AG04450 (cell line): ENCODE data around the gene PRKACG. TPM values are rescaled to one million over a fixed set of nuclear protein-coding genes. Genes with fewer than 3 reads are reported as not detected.

ENCODE experiments used
- CTCF ChIA-PET: fragments of 300-600, 350-600 bp; formaldehyde crosslinking; extraction: SDS; loops from one replicate; lab custom pipeline; 2022; ENCODE audit warnings: antibody characterized with exemption, inconsistent platforms; lab: Charles Lee
- POLR2A ChIA-PET: fragments of 350-600 bp; formaldehyde crosslinking; extraction: SDS; loops from one replicate; lab custom pipeline; 2021; ENCODE audit warnings: antibody characterized with exemption, inconsistent platforms; lab: Yijun Ruan, JAX
- DNase-seq: peaks from one replicate; pipeline ENCODE4 v3.0.0-alpha.2; 2011; ENCODE audit warnings: low read depth, low spot score
- H3K27ac ChIP-seq: one replicate; pipeline ENCODE4 v1.5.1; 2012; ENCODE audit warnings: low read depth, low read length, control low read depth
- H3K27me3 ChIP-seq: one replicate; pipeline ENCODE4 v1.6.0; 2012; ENCODE audit warnings: low read length; ENCODE audit not compliant: control insufficient read depth, insufficient read depth
- H3K4me3 ChIP-seq: 2 replicates; pipeline ENCODE4 v1.5.1; 2011; ENCODE audit warnings: mild to moderate bottlenecking, low read depth, low read length, control low read depth
- H3K9me3 ChIP-seq: 2 replicates; pipeline ENCODE4 v1.5.1; 2012; ENCODE audit warnings: low read length; ENCODE audit not compliant: control insufficient read depth, insufficient read depth
- polyA plus RNA-seq: library from polyadenylated mRNA; depleted of rRNA; stranded (reverse); fragments of >200 nt; gene quantifications from 2 replicates; pipeline ENCODE4 v1.2.3, GENCODE V29; 2011
- TF ChIP-seq, protein P1 (sequence below): IDR thresholded peaks from 2 replicates; pipeline ENCODE4 v1.5.1; 2011; ENCODE audit warnings: low read depth, low read length, control low read depth, inconsistent platforms

Gene PRKACG
- polyA plus RNA-seq, 1 experiment, result not detected

- H3K4me3 ChIP-seq, result peak overlapping the region; percentile 96
- ChIA-PET POLR2A (no interaction called here), CTCF (interaction anchor here (0.6 to 4.4 kb wide), 16 partner anchors 11 to 269 kb away, joined by 3 to 37 read pairs (median 4); no protein-coding TSS in a partner anchor)
- DNase-seq, result no peak
- H3K27me3 ChIP-seq, result no peaks in the 10 kb centered on the region
- H3K9me3 ChIP-seq, result no peaks in the 10 kb centered on the region
- peak overlapping the region; percentile 31 for H3K27ac ChIP-seq
- TF ChIP-seq, protein P1, sequence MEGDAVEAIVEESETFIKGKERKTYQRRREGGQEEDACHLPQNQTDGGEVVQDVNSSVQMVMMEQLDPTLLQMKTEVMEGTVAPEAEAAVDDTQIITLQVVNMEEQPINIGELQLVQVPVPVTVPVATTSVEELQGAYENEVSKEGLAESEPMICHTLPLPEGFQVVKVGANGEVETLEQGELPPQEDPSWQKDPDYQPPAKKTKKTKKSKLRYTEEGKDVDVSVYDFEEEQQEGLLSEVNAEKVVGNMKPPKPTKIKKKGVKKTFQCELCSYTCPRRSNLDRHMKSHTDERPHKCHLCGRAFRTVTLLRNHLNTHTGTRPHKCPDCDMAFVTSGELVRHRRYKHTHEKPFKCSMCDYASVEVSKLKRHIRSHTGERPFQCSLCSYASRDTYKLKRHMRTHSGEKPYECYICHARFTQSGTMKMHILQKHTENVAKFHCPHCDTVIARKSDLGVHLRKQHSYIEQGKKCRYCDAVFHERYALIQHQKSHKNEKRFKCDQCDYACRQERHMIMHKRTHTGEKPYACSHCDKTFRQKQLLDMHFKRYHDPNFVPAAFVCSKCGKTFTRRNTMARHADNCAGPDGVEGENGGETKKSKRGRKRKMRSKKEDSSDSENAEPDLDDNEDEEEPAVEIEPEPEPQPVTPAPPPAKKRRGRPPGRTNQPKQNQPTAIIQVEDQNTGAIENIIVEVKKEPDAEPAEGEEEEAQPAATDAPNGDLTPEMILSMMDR, result no peak
Observed at GRCh38 chr9:69036309-69036708, 22.4 kb upstream of the PRKACG start.

GRCh38 chr9:69035438-69036308 lies 21.8 kb upstream of the PRKACG start, which contains the start of gene FXN:
TSS of gene FXN (plus strand) at chr9:69035752. CDS start at chr9:69035783, 31 bp downstream.
- ChIA-PET POLR2A (interaction anchor here (0.6 to 1.0 kb wide), 3 partner anchors 157 to 223 kb away, joined by 3 to 4 read pairs (median 3); no protein-coding TSS in a partner anchor), CTCF (interaction anchor here (0.6 to 4.4 kb wide), 31 partner anchors 9 to 268 kb away, joined by 3 to 37 read pairs (median 4); no protein-coding TSS in a partner anchor)
- Histone ChIP-seq H3K4me3 (peak within 1 kb of the TSS; percentile 96), H3K27me3 (no peaks in the 10 kb centered on the region), H3K9me3 (no peaks in the 10 kb centered on the region), H3K27ac (peak within 1 kb of the TSS; percentile 31)
- TF ChIP-seq, protein P1, result peak; percentile 97
- DNase-seq, result peak; percentile 37

DNA sequence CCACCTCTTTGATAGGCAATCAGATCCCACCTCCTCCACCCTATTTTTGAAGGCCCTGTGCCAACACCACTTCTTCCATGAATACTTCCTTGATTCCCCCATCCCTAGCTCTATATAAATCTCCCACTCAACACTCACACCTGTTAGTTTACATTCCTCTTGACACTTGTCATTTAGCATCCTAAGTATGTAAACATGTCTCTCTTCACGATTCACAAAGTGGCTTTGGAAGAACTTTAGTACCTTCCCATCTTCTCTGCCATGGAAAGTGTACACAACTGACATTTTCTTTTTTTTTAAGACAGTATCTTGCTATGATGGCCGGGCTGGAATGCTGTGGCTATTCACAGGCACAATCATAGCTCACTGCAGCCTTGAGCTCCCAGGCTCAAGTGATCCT lies 20.2 kb upstream of the PRKACG start:
- TF ChIP-seq, protein P1, result no peak
- Histone ChIP-seq H3K9me3 (no peaks in the 10 kb centered on the region; the same call in 1 of the 2 replicates), H3K27me3 (no peaks in the 10 kb centered on the region), H3K4me3 (no peak overlapping the region), H3K27ac (no peak overlapping the region)
- ChIA-PET POLR2A (no interaction called here), CTCF (interaction anchor here (1.1 to 4.4 kb wide), 7 partner anchors 9 to 450 kb away, joined by 3 to 37 read pairs (median 4); no protein-coding TSS in a partner anchor)
- no peak for DNase-seq

DNA sequence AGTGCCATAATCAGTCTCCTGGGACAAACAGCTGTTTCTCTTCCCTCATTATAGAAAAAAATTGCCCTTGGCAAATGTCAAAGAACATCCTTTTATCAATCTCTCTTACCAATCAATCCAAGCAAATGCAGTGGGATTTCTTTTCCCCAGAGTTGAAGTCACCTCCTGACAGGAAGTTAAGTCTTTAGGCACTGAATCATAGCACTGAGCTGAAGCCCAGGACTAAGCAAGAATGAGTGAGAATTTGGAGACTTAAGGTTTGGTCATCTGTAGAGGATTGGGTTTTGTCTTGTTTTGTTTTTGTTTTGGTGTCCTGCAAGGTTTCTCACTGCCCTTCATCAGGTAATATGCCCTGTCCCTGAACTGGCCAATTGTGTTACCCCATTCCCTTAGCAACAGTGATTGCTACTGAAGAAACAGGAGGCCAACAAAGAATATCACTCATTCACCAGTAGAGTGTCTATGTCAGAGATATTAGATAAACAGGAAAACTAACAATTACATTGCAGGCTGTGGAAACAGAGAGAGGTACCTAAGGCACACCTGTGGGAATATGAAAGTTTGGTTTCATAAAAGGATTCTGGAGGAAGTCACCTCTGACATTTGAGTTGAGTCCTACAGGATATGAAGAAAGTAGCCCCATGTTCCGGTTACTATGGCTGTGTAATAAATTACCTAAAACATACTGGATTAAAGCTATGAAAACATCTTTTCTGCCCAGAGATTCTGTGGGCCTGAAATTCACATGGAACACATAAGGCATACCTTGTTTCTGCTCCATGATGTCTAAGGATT lies 17.1 kb upstream of the PRKACG start:
- ChIA-PET POLR2A (no interaction called here), CTCF (interaction anchor here (0.8 kb wide), 1 partner anchor 32 kb away, joined by 4 read pairs; no protein-coding TSS in a partner anchor)
- Histone ChIP-seq H3K27ac (no peak overlapping the region), H3K9me3 (no peaks in the 10 kb centered on the region; the same call in 1 of the 2 replicates), H3K27me3 (no peaks in the 10 kb centered on the region), H3K4me3 (no peak overlapping the region)
- no peak for DNase-seq
- TF ChIP-seq, protein P1, result no peak
